ENCODE measurements around the gene DOCK9. TPM values are rescaled to one million over a fixed set of nuclear protein-coding genes. Genes with fewer than 3 reads are reported as not detected.

DOCK9 gene
- total and polyA plus RNA-seq, 2 experiments from 2014 or later, result 16.4 to 38.9 TPM

DNA sequence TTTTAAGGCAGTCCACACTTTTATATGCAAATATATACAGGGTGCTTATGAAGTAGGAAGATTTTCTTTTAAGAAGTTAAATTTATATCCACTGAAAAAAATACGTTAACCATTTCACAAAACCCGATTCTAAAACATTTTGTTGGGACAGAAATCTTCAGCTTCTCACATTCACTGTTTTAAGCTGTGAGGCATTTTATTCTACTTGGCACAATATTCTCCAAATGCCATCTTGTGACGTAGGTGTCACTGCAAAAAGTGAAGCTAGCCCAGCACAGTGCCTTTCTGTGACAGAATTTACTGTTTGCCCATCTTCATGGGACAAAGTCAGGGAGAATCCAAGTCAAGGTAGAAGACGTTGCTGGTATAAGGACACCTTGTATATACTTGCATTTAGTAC lies 130.9 kb downstream of the DOCK9 start:
- no peak overlapping the region for H3K27ac ChIP-seq
- H3K79me2 ChIP-seq, result no peaks in the 10 kb centered on the region
- H3K4me3 ChIP-seq, result no peak overlapping the region
- H4K20me1 ChIP-seq (ENCODE audit: insufficient read depth, poor library complexity, severe bottlenecking), result no peaks in the 10 kb centered on the region
- no peaks in the 10 kb centered on the region for H3K27me3 ChIP-seq
- no peaks in the 10 kb centered on the region for H3K9me3 ChIP-seq (ENCODE audit: low read depth)
- no peak overlapping the region for H2AFZ ChIP-seq
- TF ChIP-seq CTCF (IDR thresholded peaks at IDR 0.05; ENCODE audit: poor library complexity) (no peak), EZH2phosphoT487 (IDR thresholded peaks at IDR 0.05; ENCODE audit: low read depth, severe bottlenecking, unreplicated experiment) (no peak), EZH2 (IDR thresholded peaks at IDR 0.05; ENCODE audit: borderline replicate concordance) (no peak)
- H3K4me2 ChIP-seq, result no peak overlapping the region
- WGBS (ENCODE audit: low lambda C conversion rate, missing lambda C conversion rate), result 95% methylated on average over 4 of the region's 4 CpGs
- H3K4me1 ChIP-seq (ENCODE audit: insufficient read depth), result peaks cover 5% of the 10 kb centered on the region
- H3K36me3 ChIP-seq (replicated peaks; ENCODE audit: insufficient read depth, low read depth), result no peaks in the 10 kb centered on the region
- no peak for DNase-seq (ENCODE audit: low spot score)
- H3K9me2 ChIP-seq (replicated peaks; ENCODE audit: insufficient read depth), result no peaks in the 10 kb centered on the region

DNA sequence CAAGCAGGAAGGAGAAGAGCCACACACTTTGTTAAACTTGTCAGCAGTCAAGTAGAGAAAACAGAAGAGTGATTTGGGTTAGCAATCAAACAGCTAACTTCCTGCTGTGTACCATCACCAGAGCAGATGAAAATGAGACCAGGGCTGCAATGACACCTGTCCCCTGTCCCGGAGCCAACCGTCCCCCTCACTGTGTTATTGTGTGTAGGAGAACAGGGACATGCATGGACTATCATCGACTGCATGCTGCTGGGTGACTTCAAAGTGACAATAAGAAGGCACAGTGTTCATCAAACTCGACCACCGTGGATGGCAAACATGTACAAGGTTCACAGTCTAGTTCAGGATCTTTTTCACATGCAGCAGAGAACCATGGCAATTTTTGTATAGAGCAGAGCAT lies 131.3 kb downstream of the DOCK9 start:
- H4K20me1 ChIP-seq (ENCODE audit: insufficient read depth, poor library complexity, severe bottlenecking), result no peaks in the 10 kb centered on the region
- H2AFZ ChIP-seq, result no peak overlapping the region
- H3K27ac ChIP-seq, result no peak overlapping the region
- 87% methylated on average over 5 of the region's 5 CpGs for whole genome bisulfite sequencing (ENCODE audit: low lambda C conversion rate, missing lambda C conversion rate)
- H3K4me1 ChIP-seq (ENCODE audit: insufficient read depth), result peaks cover 8% of the 10 kb centered on the region
- no peaks in the 10 kb centered on the region for H3K27me3 ChIP-seq
- H3K36me3 ChIP-seq (replicated peaks; ENCODE audit: insufficient read depth, low read depth), result no peaks in the 10 kb centered on the region
- no peak for DNase-seq (ENCODE audit: low spot score)
- no peaks in the 10 kb centered on the region for H3K9me3 ChIP-seq (ENCODE audit: low read depth)
- H3K79me2 ChIP-seq, result no peaks in the 10 kb centered on the region
- H3K4me3 ChIP-seq, result no peak overlapping the region
- no peak for TF ChIP-seq EZH2 (IDR thresholded peaks at IDR 0.05; ENCODE audit: borderline replicate concordance)
- TF ChIP-seq CTCF (IDR thresholded peaks at IDR 0.05; ENCODE audit: poor library complexity), result no peak
- TF ChIP-seq EZH2phosphoT487 (IDR thresholded peaks at IDR 0.05; ENCODE audit: low read depth, severe bottlenecking, unreplicated experiment), result no peak
- H3K4me2 ChIP-seq, result no peak overlapping the region
- H3K9me2 ChIP-seq (replicated peaks; ENCODE audit: insufficient read depth), result no peaks in the 10 kb centered on the region

GRCh38 chr13:98845742-98846141 lies 132.1 kb downstream of the DOCK9 start:
- H3K9me3 ChIP-seq (ENCODE audit: low read depth), result no peaks in the 10 kb centered on the region
- H3K4me2 ChIP-seq, result no peak overlapping the region
- no peaks in the 10 kb centered on the region for H3K79me2 ChIP-seq
- H3K27ac ChIP-seq, result no peak overlapping the region
- no peaks in the 10 kb centered on the region for H3K9me2 ChIP-seq (replicated peaks; ENCODE audit: insufficient read depth)
- H3K4me1 ChIP-seq (ENCODE audit: insufficient read depth), result peaks cover 8% of the 10 kb centered on the region
- no peak for DNase-seq (ENCODE audit: low spot score)
- no peaks in the 10 kb centered on the region for H3K36me3 ChIP-seq (replicated peaks; ENCODE audit: insufficient read depth, low read depth)
- H4K20me1 ChIP-seq (ENCODE audit: insufficient read depth, poor library complexity, severe bottlenecking), result no peaks in the 10 kb centered on the region
- H2AFZ ChIP-seq, result no peak overlapping the region
- no peak overlapping the region for H3K4me3 ChIP-seq
- no peaks in the 10 kb centered on the region for H3K27me3 ChIP-seq
- no peak for TF ChIP-seq CTCF (IDR thresholded peaks at IDR 0.05; ENCODE audit: poor library complexity)
- no peak for TF ChIP-seq EZH2 (IDR thresholded peaks at IDR 0.05; ENCODE audit: borderline replicate concordance)
- TF ChIP-seq EZH2phosphoT487 (IDR thresholded peaks at IDR 0.05; ENCODE audit: low read depth, severe bottlenecking, unreplicated experiment), result no peak
- 91% methylated on average over 7 of the region's 7 CpGs for WGBS (ENCODE audit: low lambda C conversion rate, missing lambda C conversion rate)

DNA sequence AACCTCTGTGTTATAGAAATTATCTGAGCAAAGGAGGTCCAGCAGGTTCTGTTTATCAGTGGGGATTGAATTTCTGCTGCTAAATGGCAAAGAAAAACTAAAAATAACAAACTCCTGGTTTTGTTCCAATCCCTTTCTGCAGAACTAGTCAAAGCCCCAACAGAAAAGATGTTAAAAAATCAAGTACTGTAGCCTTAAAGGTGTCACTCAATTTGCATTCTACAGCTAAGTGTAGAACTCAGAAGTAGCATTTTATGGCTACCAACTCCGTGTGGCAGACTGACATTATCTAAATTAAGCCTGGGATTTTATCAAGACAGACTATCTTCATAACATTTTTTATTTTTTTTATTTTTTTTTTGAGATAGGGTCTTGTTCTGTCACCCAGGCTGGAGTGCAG lies 133.8 kb downstream of the DOCK9 start:
- Histone ChIP-seq H3K27me3 (no peaks in the 10 kb centered on the region), H3K79me2 (no peaks in the 10 kb centered on the region), H4K20me1 (ENCODE audit: insufficient read depth, poor library complexity, severe bottlenecking) (no peaks in the 10 kb centered on the region), H3K4me2 (no peak overlapping the region), H3K9me2 (replicated peaks; ENCODE audit: insufficient read depth) (no peaks in the 10 kb centered on the region), H3K36me3 (replicated peaks; ENCODE audit: insufficient read depth, low read depth) (no peaks in the 10 kb centered on the region), H3K27ac (no peak overlapping the region), H2AFZ (no peak overlapping the region), H3K4me3 (no peak overlapping the region), H3K4me1 (ENCODE audit: insufficient read depth) (peaks cover 10% of the 10 kb centered on the region), H3K9me3 (ENCODE audit: low read depth) (no peaks in the 10 kb centered on the region)
- DNase-seq (ENCODE audit: low spot score), result no peak
- TF ChIP-seq EZH2phosphoT487 (IDR thresholded peaks at IDR 0.05; ENCODE audit: low read depth, severe bottlenecking, unreplicated experiment) (no peak), CTCF (IDR thresholded peaks at IDR 0.05; ENCODE audit: poor library complexity) (no peak), EZH2 (IDR thresholded peaks at IDR 0.05; ENCODE audit: borderline replicate concordance) (no peak)
- WGBS (ENCODE audit: low lambda C conversion rate, missing lambda C conversion rate), result 76% methylated on average over 1 of the region's 1 CpG

Data from hepatocyte (in vitro differentiated cells).